NCI-H2107 treated with DMSO at 0.1 percent for 48 hours (cell line): ENCODE data around the gene ZNF692.

ENCODE experiments used
- DNase-seq: peaks from one replicate; lab custom pipeline; 2025; ENCODE audit not compliant: unreplicated experiment; lab: John Stamatoyannopoulos, UW

Gene ZNF692

GRCh38 chr1:248825573-248825908 is 33.3 kb downstream of the ZNF692 start:
- DNase-seq = no peak

- DNase-seq = no peak
Observed at GRCh38 chr1:248825136-248825535, 33.7 kb downstream of the ZNF692 start.

GRCh38 chr1:248824701-248825100 is 34.2 kb downstream of the ZNF692 start:
- no peak for DNase-seq

GRCh38 chr1:248824301-248824700 is 34.6 kb downstream of the ZNF692 start:
- no peak for DNase-seq

GRCh38 chr1:248823517-248824001 is 35.3 kb downstream of the ZNF692 start:
- no peak for DNase-seq

- no peak for DNase-seq
Observed at GRCh38 chr1:248822148-248823032, 36.5 kb downstream of the ZNF692 start.

GRCh38 chr1:248821641-248822040 is 37.2 kb downstream of the ZNF692 start:
- no peak for DNase-seq

GRCh38 chr1:248821101-248821500 is 37.8 kb downstream of the ZNF692 start:
- no peak for DNase-seq

- no peak for DNase-seq
Observed at GRCh38 chr1:248820041-248820585, 38.8 kb downstream of the ZNF692 start.

GRCh38 chr1:248818505-248819374 is 40.1 kb downstream of the ZNF692 start:
- DNase-seq = no peak

- no peak for DNase-seq
Observed at GRCh38 chr1:248817065-248817464, 41.8 kb downstream of the ZNF692 start.

- DNase-seq = no peak
Observed at GRCh38 chr1:248816042-248816851, 42.6 kb downstream of the ZNF692 start.

GRCh38 chr1:248815407-248816034 is 43.4 kb downstream of the ZNF692 start:
- no peak for DNase-seq

- DNase-seq = no peak
Observed at GRCh38 chr1:248814351-248814750, 44.5 kb downstream of the ZNF692 start.

GRCh38 chr1:248813546-248813945 is 45.3 kb downstream of the ZNF692 start:
- no peak for DNase-seq

GRCh38 chr1:248812736-248813425 is 46.0 kb downstream of the ZNF692 start:
- DNase-seq = no peak

GRCh38 chr1:248811514-248812490 is 47.1 kb downstream of the ZNF692 start:
- no peak for DNase-seq

- DNase-seq = no peak
Observed at GRCh38 chr1:248810727-248811513, 48.0 kb downstream of the ZNF692 start.
